ENCODE data around the gene PARD6B. TPM values are rescaled to one million over a fixed set of nuclear protein-coding genes. Genes with fewer than 3 reads are reported as not detected.

PARD6B gene
- total RNA-seq, 2 experiments from 2014 or later, result 4.4 to 6.1 TPM

DNA sequence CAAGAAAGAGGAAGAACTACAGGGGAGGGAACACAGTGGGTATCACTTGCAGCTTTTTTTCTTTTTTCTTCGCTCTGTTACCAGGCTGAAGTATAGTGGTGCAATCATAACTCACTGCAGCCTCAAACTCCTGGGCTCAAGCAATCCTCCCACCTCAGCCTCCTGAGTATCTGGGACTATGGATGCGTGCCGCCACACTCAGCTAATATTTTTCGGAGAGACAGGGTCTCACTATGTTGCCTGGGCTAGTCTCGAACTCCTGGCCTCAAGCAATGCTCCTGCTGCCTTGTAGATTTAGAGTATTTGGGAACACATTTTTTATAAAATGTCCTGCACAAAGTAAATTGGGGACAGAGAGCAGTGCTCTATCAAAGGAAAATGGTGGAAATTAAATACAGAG is 28.3 kb downstream of the PARD6B start:
- H4K20me1 ChIP-seq (ENCODE audit: insufficient read depth, low read length), result no peaks in the 10 kb centered on the region
- no peak for DNase-seq (ENCODE audit: low spot score)
- ChIA-PET POLR2A (no interaction called here), CTCF (ENCODE audit: unreplicated experiment) (no interaction called here)
- intact Hi-C loops (cut with micrococcal nuclease; ENCODE audit: unreplicated experiment), result no loop called here
- no peaks in the 10 kb centered on the region for H3K9me3 ChIP-seq (ENCODE audit: low read length)
- no TSS peak for BruUV-seq (replicated peaks)
- no peak overlapping the region for H3K27ac ChIP-seq (ENCODE audit: low read depth, low read length, poor library complexity, severe bottlenecking)
- no peak overlapping the region for H3K4me2 ChIP-seq (ENCODE audit: low read length)
- H3K4me1 ChIP-seq (ENCODE audit: insufficient read depth, low read length, poor library complexity, severe bottlenecking), result no peaks in the 10 kb centered on the region
- H3K9me2 ChIP-seq (ENCODE audit: insufficient read depth, low read length), result no peaks in the 10 kb centered on the region
- no peak for TF ChIP-seq CTCF (conservative IDR thresholded peaks at IDR 0.05; ENCODE audit: low read length)
- TF ChIP-seq EZH2phosphoT487 (IDR thresholded peaks at IDR 0.05; ENCODE audit: borderline replicate concordance, low read depth, low read length), result no peak
- H3K4me3 ChIP-seq (ENCODE audit: low read depth, low read length, poor library complexity, severe bottlenecking), result no peak overlapping the region
- no peaks in the 10 kb centered on the region for H3K36me3 ChIP-seq (ENCODE audit: insufficient read depth, low read length)
- peaks cover 15% of the 10 kb centered on the region; the same call in 1 of the 2 replicates for H3K79me2 ChIP-seq (ENCODE audit: insufficient read depth, low read depth, low read length)
- no peak overlapping the region for H2AFZ ChIP-seq (ENCODE audit: low read length)

DNA sequence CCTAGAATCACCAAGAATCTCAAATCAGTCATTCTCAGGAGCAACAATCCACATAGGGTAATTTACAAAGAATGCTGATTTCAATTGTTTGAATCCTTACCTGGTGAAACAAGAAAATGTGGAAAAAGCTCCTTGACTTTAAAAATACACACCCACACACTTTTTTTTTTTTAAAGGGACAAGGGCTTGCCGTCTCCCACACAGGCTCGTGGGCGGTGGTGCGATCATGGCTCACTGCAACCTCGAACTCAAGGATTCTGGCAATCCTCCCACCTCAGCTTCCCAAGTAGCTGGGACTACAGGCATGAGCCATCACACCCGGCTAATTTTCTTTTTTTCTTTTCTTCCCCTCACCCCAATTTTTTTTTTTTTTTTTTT is 30.7 kb downstream of the PARD6B start:
- H3K4me2 ChIP-seq (ENCODE audit: low read length), result no peak overlapping the region

More for the DNA sequence above, 30.7 kb downstream of the PARD6B start:
- H3K27ac ChIP-seq (ENCODE audit: low read depth, low read length, poor library complexity, severe bottlenecking), result no peak overlapping the region
- DNase-seq (ENCODE audit: low spot score), result no peak
- no peaks in the 10 kb centered on the region for H4K20me1 ChIP-seq (ENCODE audit: insufficient read depth, low read length)
- no peak overlapping the region for H3K4me3 ChIP-seq (ENCODE audit: low read depth, low read length, poor library complexity, severe bottlenecking)
- POLR2A ChIA-PET, result no interaction called here
- no peaks in the 10 kb centered on the region for H3K36me3 ChIP-seq (ENCODE audit: insufficient read depth, low read length)
- no peaks in the 10 kb centered on the region for H3K9me3 ChIP-seq (ENCODE audit: low read length)
- H3K79me2 ChIP-seq (ENCODE audit: insufficient read depth, low read depth, low read length), result peaks cover 15% of the 10 kb centered on the region; the same call in 1 of the 2 replicates
- no peaks in the 10 kb centered on the region for H3K9me2 ChIP-seq (ENCODE audit: insufficient read depth, low read length)
- no TSS peak for BruUV-seq (replicated peaks)
- H2AFZ ChIP-seq (ENCODE audit: low read length), result no peak overlapping the region
- no peaks in the 10 kb centered on the region for H3K4me1 ChIP-seq (ENCODE audit: insufficient read depth, low read length, poor library complexity, severe bottlenecking)
- no peak for TF ChIP-seq CTCF (conservative IDR thresholded peaks at IDR 0.05; ENCODE audit: low read length)
- TF ChIP-seq EZH2phosphoT487 (IDR thresholded peaks at IDR 0.05; ENCODE audit: borderline replicate concordance, low read depth, low read length), result no peak
- intact Hi-C loops (cut with micrococcal nuclease; ENCODE audit: unreplicated experiment), result no loop called here
- CTCF ChIA-PET (ENCODE audit: unreplicated experiment), result no interaction called here
